Spleen (tissue), 11 donors: ENCODE measurements around the gene RBMS3. TPM values are rescaled to one million over a fixed set of nuclear protein-coding genes. Genes with fewer than 3 reads are reported as not detected.

Experiments
- DNase-seq: peaks from one replicate; pipeline ENCODE4 v3.0.0-alpha.2; 2020
- H3K27ac ChIP-seq, 8 donors: fragments of 200-600 bp; sonication (generic) in 7 of 8; 1 replicate in 4 of 8; 2 replicates in 4 of 8; pipeline versions ENCODE4 v1.5.0 to v1.8.0; 2016 to 2021; ENCODE audit warnings: inconsistent platforms in 4 of 8, mild to moderate bottlenecking in 4 of 8, moderate library complexity in 1 of 8
- H3K27me3 ChIP-seq, 7 donors: fragments of 200-600 bp; sonication (generic) in 6 of 7; replicated peaks in 1 of 7; 1 replicate in 4 of 7; 2 replicates in 3 of 7; pipeline versions ENCODE4 v1.5.0 to v1.8.0; 2016 to 2021; ENCODE audit warnings: inconsistent platforms in 3 of 7, mild to moderate bottlenecking in 1 of 7
- H3K36me3 ChIP-seq, 6 donors: fragments of 200-600 bp; sonication (generic) in 5 of 6; 1 replicate in 4 of 6; 2 replicates in 2 of 6; pipeline versions ENCODE4 v1.5.0 to v1.8.0; 2016 to 2021; ENCODE audit warnings: inconsistent platforms in 2 of 6
- H3K4me1 ChIP-seq, 6 donors: fragments of 200-600 bp; sonication (generic) in 5 of 6; 1 replicate in 3 of 6; 2 replicates in 3 of 6; pipeline versions ENCODE4 v1.5.0 to v1.8.0; 2016 to 2021; ENCODE audit warnings: inconsistent platforms in 3 of 6
- H3K4me3 ChIP-seq, 8 donors: fragments of 200-600 bp; sonication (generic) in 7 of 8; 1 replicate in 4 of 8; 2 replicates in 4 of 8; pipeline versions ENCODE4 v1.5.0 to v1.8.0; 2016 to 2021; ENCODE audit warnings: inconsistent platforms in 4 of 8, mild to moderate bottlenecking in 4 of 8, moderate library complexity in 2 of 8
- H3K9me3 ChIP-seq, 8 donors: fragments of 200-600 bp; sonication (generic) in 7 of 8; 1 replicate in 4 of 8; 2 replicates in 4 of 8; pipeline versions ENCODE4 v1.5.0 to v1.8.0; 2016 to 2021; ENCODE audit warnings: inconsistent platforms in 4 of 8
- POLR2A ChIP-seq, 3 donors: fragments of 450-650 bp; IDR thresholded peaks; one replicate each; pipeline ENCODE4 v1.5.1; 2017; ENCODE audit warnings: antibody characterized with exemption in 3 of 3, mild to moderate bottlenecking in 1 of 3
- POLR2AphosphoS5 ChIP-seq, 3 donors: sonication (generic); formaldehyde crosslinking; IDR thresholded peaks; one replicate each; pipeline ENCODE4 v1.5.1; 2017; ENCODE audit warnings: antibody characterized with exemption in 3 of 3
- WGBS, 5 donors: extraction: QIAGEN DNeasy Blood & Tissue Kit in 3 of 5; methylation state at CpG; one replicate each; pipeline versions ENCODE4 v1.1.5 to v1.1.7; 2013 to 2018; 5-methylcytosine and 5-hydroxymethylcytosine counted together
- intact Hi-C: fragments of 100-400 bp; cut with DNase I; formaldehyde crosslinking; loops from one replicate; pipeline ENCODE4 v1.15.0; 2023; ENCODE audit warnings: low total_unique reads
- polyA plus RNA-seq, 3 donors: library from polyadenylated mRNA; stranded (reverse); fragments of 200-250 nt; gene quantifications; one replicate each; pipeline ENCODE4 v1.2.1, GENCODE V29; 2013
- total RNA-seq, 7 donors: library from RNA; depleted of rRNA in 3 of 7; stranded (reverse); fragments of >200 nt in 3 of 7; fragmentation: NEBNext Ultra II Directional in 4 of 7; extraction: Animal tissue kit (Norgen Biotek cat#: 25700) in 4 of 7; gene quantifications; one replicate each; pipeline versions ENCODE4 v1.1.0 to v1.2.1, GENCODE V29; 2016 to 2021
- TF ChIP-seq, protein P1 (sequence below), 11 experiments: fragments of 200-600 bp in 7 of 11; fragments of 450-650 bp in 4 of 11; sonication (generic) in 4 of 11; IDR thresholded peaks in 8 of 11; conservative IDR thresholded peaks in 3 of 11; 1 replicate in 7 of 11; 2 replicates in 4 of 11; pipeline versions ENCODE4 v1.4.0 to v1.8.0; 2016 to 2021; ENCODE audit warnings: antibody characterized with exemption in 11 of 11, inconsistent platforms in 4 of 11, mild to moderate bottlenecking in 1 of 11
- donor health status: healthy with polysubstance abuse.
- donor health status: DM: no; HTN: no; CAD: no; lungs with moderate emphysema.
- donor health status: DM: no; HTN: no; CAD: no.
- donor health status: Bipolar disorder and iron deficiency.
- donor health status: healthy.
- donor health status: DM: no; HTN: no; CAD: no.
- donor health status: DM: yes; HTN: yes; CAD: no.

Gene RBMS3
- total and polyA plus RNA-seq, 10 donors = 2.6 to 81.9 (median 52.5) TPM

DNA sequence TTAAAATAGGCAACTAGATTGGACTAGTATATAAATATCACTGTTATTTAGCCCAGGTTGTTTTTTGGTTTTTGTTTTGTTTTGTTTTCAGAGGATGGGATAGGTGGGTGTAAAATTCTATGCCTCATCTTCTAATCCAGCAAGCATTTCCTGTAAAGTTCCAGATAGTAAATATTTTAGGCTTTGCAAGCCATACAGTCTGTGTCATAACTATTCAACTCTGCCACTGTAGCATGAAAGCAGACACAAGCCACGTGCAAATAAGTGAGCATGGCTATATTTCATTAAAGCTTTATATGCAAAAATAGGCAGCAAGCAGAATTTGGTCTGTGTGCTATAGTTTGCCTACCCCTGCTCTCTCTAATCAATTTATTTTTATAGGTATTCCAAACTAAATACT lies 668.3 kb downstream of the RBMS3 start:
- Histone ChIP-seq H3K27ac (no peak overlapping the region), H3K27me3 (no peaks in the 10 kb centered on the region), H3K36me3 (no peaks in the 10 kb centered on the region), H3K9me3 (no peaks in the 10 kb centered on the region), H3K4me1 (no peaks in the 10 kb centered on the region), H3K4me3 (no peak overlapping the region)
- DNase-seq = no peak
- intact Hi-C loops = no loop called here
- no peak for TF ChIP-seq POLR2AphosphoS5 (IDR thresholded peaks at IDR 0.05)
- 52 to 78% (median 63%) methylated on average over 1 of the region's 1 CpG for WGBS, 5 donors

DNA sequence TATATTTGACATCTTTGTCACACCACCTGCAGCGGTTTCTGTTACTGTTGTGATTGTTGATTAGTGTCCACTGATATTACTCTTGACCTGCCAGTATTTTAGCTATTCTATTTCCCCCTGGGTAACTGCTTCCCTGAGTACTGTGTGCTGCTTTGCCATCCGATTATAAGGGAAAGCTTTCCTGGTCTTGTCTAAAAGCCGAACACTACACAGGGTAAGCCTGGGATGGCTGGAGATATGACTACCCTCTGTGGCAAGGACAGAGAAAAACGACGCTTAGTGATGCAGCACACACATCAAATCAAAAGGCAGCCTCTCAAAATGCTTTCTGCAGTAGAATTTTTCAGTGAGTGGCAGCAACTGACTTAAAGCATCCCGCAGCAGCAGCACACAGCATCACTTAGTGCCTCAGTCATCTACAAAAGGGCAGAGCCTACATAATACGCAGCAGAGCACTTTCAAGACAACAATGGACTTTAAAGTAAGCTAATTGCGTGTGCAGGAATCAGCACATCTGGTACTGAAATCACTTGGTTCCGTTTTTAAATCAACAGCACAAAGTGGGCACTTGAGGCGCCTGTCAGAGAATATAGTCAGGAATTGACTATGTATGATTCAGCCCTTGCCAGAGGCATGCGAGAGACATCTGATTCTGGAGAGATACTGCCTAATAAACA lies 669.2 kb downstream of the RBMS3 start:
- Histone ChIP-seq H3K4me1 (no peaks in the 10 kb centered on the region), H3K27me3 (no peaks in the 10 kb centered on the region), H3K27ac (no peak overlapping the region), H3K9me3 (no peaks in the 10 kb centered on the region), H3K4me3 (no peak overlapping the region), H3K36me3 (no peaks in the 10 kb centered on the region)
- TF ChIP-seq, protein P1, sequence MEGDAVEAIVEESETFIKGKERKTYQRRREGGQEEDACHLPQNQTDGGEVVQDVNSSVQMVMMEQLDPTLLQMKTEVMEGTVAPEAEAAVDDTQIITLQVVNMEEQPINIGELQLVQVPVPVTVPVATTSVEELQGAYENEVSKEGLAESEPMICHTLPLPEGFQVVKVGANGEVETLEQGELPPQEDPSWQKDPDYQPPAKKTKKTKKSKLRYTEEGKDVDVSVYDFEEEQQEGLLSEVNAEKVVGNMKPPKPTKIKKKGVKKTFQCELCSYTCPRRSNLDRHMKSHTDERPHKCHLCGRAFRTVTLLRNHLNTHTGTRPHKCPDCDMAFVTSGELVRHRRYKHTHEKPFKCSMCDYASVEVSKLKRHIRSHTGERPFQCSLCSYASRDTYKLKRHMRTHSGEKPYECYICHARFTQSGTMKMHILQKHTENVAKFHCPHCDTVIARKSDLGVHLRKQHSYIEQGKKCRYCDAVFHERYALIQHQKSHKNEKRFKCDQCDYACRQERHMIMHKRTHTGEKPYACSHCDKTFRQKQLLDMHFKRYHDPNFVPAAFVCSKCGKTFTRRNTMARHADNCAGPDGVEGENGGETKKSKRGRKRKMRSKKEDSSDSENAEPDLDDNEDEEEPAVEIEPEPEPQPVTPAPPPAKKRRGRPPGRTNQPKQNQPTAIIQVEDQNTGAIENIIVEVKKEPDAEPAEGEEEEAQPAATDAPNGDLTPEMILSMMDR (IDR thresholded peaks at IDR 0.05 in 8 of 11, conservative IDR thresholded peaks at IDR 0.05 in 3 of 11) = no peak
- TF ChIP-seq POLR2A (IDR thresholded peaks at IDR 0.05) (no peak), POLR2AphosphoS5 (IDR thresholded peaks at IDR 0.05) (no peak)
- intact Hi-C loops = no loop called here
- WGBS, 5 donors = 83 to 95% (median 87%) methylated on average over 11 of the region's 11 CpGs
- DNase-seq = no peak

DNA sequence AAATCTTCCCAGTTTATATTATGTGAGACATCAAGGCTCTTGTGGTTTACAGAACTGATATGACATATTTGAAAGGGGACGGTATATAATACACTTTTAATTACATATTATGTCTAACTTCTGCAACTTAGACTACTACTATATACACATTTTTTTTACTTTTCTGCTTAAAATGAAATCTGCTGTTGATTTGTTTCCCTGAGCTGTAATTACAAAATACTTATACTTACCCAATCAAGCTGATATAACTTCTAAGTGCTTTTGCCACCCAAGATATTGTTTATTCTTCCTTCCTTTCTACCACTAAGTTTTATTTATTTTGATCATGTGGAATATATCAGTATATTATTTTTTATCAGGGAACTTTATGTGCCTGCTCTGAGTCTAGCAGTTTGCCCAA lies 671.6 kb downstream of the RBMS3 start:
- TF ChIP-seq, protein P1 (IDR thresholded peaks at IDR 0.05 in 8 of 11, conservative IDR thresholded peaks at IDR 0.05 in 3 of 11) = no peak
- no peak for TF ChIP-seq POLR2AphosphoS5 (IDR thresholded peaks at IDR 0.05)
- TF ChIP-seq POLR2A (IDR thresholded peaks at IDR 0.05) = no peak
- Histone ChIP-seq H3K27ac (no peak overlapping the region), H3K36me3 (no peaks in the 10 kb centered on the region), H3K9me3 (no peaks in the 10 kb centered on the region), H3K4me1 (no peaks in the 10 kb centered on the region), H3K4me3 (no peak overlapping the region), H3K27me3 (no peaks in the 10 kb centered on the region)
- WGBS, 5 donors = 96 to 98% (median 96%) methylated on average over 1 of the region's 1 CpG
- intact Hi-C loops = no loop called here
- no peak for DNase-seq

DNA sequence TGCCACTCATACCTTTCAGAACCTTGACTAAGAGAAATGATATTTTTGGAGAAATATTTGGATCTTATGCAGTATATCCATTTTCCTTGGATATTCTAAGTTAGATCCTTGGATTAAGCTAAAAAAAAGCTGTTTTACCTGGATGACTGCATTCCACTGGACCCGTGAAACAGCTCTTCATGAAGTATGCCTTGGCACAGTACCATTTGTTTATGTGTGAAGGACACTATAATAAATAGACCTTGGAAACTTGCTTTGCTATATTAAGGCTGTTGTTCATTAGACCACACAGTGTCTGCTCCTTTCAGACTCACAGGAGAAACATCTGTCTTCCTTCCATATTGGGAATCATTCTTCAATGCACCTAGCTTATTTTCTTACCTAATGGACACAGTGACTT lies 674.5 kb downstream of the RBMS3 start:
- H3K4me3 ChIP-seq = no peak overlapping the region
- no peaks in the 10 kb centered on the region for H3K9me3 ChIP-seq
- no peaks in the 10 kb centered on the region for H3K36me3 ChIP-seq
- 45 to 69% (median 52%) methylated on average over 1 of the region's 1 CpG for WGBS, 5 donors
- no peak overlapping the region for H3K27ac ChIP-seq
- intact Hi-C loops = no loop called here
- TF ChIP-seq POLR2AphosphoS5 (IDR thresholded peaks at IDR 0.05) = no peak
- no peak for TF ChIP-seq POLR2A (IDR thresholded peaks at IDR 0.05)
- TF ChIP-seq, protein P1 (IDR thresholded peaks at IDR 0.05 in 8 of 11, conservative IDR thresholded peaks at IDR 0.05 in 3 of 11) = no peak
- H3K27me3 ChIP-seq = no peaks in the 10 kb centered on the region
- DNase-seq = no peak
- no peaks in the 10 kb centered on the region for H3K4me1 ChIP-seq
